K562 (cell line): ENCODE measurements around the gene ZFPM1. TPM values are rescaled to one million over a fixed set of nuclear protein-coding genes. Genes with fewer than 3 reads are reported as not detected.

ENCODE experiments used
- FOXK1 ChIP-seq: sonication (generic); formaldehyde crosslinking; IDR thresholded peaks from 2 replicates; pipeline ENCODE4 v1.8.0; 2022; ENCODE audit warnings: missing genetic modification reagents, mild to moderate bottlenecking, borderline replicate concordance
- HMG20B ChIP-seq: fragments of 250-450 bp; sonication (Bioruptor Pico); IDR thresholded peaks from 2 replicates; pipeline ENCODE4 v1.5.0; 2021; ENCODE audit warnings: mild to moderate bottlenecking
- HMGXB4 ChIP-seq: sonication (generic); formaldehyde crosslinking; IDR thresholded peaks from 2 replicates; pipeline ENCODE4 v1.8.1; 2023; ENCODE audit warnings: mild to moderate bottlenecking, missing genetic modification reagents
- JUN ChIP-seq, 2 experiments: sonication (generic) in 1 of 2; formaldehyde crosslinking in 1 of 2; IDR thresholded peaks; 2 replicates each; pipeline versions ENCODE4 v1.6.1 to v1.8.0; 2012 to 2022; ENCODE audit warnings: borderline replicate concordance in 2 of 2, mild to moderate bottlenecking in 2 of 2, improper control_type of control experiment in 1 of 2, low read depth in 1 of 2, low read length in 1 of 2, missing genetic modification reagents in 1 of 2
- LCOR ChIP-seq: sonication (generic); formaldehyde crosslinking; IDR thresholded peaks from 2 replicates; pipeline ENCODE4 v1.8.0; 2022; ENCODE audit warnings: mild to moderate bottlenecking, missing genetic modification reagents
- POLR2A ChIP-seq: fragments of 450-650 bp; conservative IDR thresholded peaks from 2 replicates; pipeline ENCODE4 v1.6.1; 2016
- POLR2B ChIP-seq: fragments of 450-650 bp; IDR thresholded peaks from 2 replicates; pipeline ENCODE4 v1.6.1; 2018; ENCODE audit warnings: low read depth; ENCODE audit not compliant: partially characterized antibody
- POLR2G ChIP-seq: fragments of 200-400 bp; formaldehyde crosslinking; IDR thresholded peaks from 2 replicates; pipeline ENCODE4 v1.6.1; 2017; ENCODE audit warnings: low read depth, mild to moderate bottlenecking, antibody characterized with exemption, low read length, moderate library complexity
- PPARD ChIP-seq: fragments of 250-450 bp; sonication (Bioruptor Pico); IDR thresholded peaks from 2 replicates; pipeline ENCODE4 v1.8.0; 2022; ENCODE audit warnings: inconsistent platforms, mild to moderate bottlenecking, moderate library complexity
- RBM22 ChIP-seq: fragments of 200-400 bp; formaldehyde crosslinking; IDR thresholded peaks from 2 replicates; pipeline ENCODE4 v1.6.1; 2018; ENCODE audit warnings: low read length, low read depth; ENCODE audit not compliant: poor library complexity, severe bottlenecking
- RNF219 ChIP-seq: fragments of 250-450 bp; sonication (Bioruptor Pico); IDR thresholded peaks from 2 replicates; pipeline ENCODE4 v1.5.0; 2022; ENCODE audit warnings: mild to moderate bottlenecking
- TFE3 ChIP-seq: fragments of 450-650 bp; formaldehyde crosslinking; IDR thresholded peaks from 2 replicates; pipeline ENCODE4 v1.4.0; 2020; ENCODE audit warnings: mild to moderate bottlenecking, mixed read lengths
- ZBTB1 ChIP-seq: sonication (generic); formaldehyde crosslinking; IDR thresholded peaks from 2 replicates; pipeline ENCODE4 v1.8.1; 2023; ENCODE audit warnings: missing genetic modification reagents, low read depth, mild to moderate bottlenecking, borderline replicate concordance
- ZKSCAN8 ChIP-seq: fragments of 200-800 bp; sonication (Bioruptor generic); IDR thresholded peaks from 2 replicates; pipeline ENCODE4 v1.6.1; 2016; ENCODE audit warnings: missing genetic modification characterization, missing compliant biosample characterization
- ZNF121 ChIP-seq: sonication (generic); formaldehyde crosslinking; conservative IDR thresholded peaks from 2 replicates; pipeline ENCODE4 v1.8.0; 2022; ENCODE audit warnings: missing genetic modification reagents
- ZNF124 ChIP-seq: sonication (generic); formaldehyde crosslinking; IDR thresholded peaks from 2 replicates; pipeline ENCODE4 v1.8.1; 2022; ENCODE audit warnings: missing genetic modification reagents
- ZNF217 ChIP-seq: sonication (generic); formaldehyde crosslinking; IDR thresholded peaks from 2 replicates; pipeline ENCODE4 v1.8.0; 2022; ENCODE audit warnings: mild to moderate bottlenecking, missing genetic modification reagents
- polyA plus RNA-seq, 8 experiments: library from polyadenylated mRNA; depleted of rRNA in 4 of 8; stranded (reverse) in 5 of 8; unstranded in 3 of 8; fragments of >200 nt; fragmentation: Nextera tagmentation in 2 of 8; fragmentation: Illumina TruSeq in 1 of 8; extraction: Ambion mirVana in 2 of 8; extraction: Trizol in 1 of 8; gene quantifications; 2 replicates each; pipeline versions ENCODE4 v1.2.1 to v1.2.3, GENCODE V29; 2011 to 2014; ENCODE audit warnings: inconsistent platforms in 1 of 8, missing spikeins in 1 of 8
- total RNA-seq, 7 experiments: library from RNA; depleted of rRNA in 6 of 7; stranded (reverse); fragments of >200 nt in 6 of 7; fragmentation: Illumina TruSeq in 2 of 7; extraction: Trizol in 2 of 7; gene quantifications; 2 replicates each; pipeline versions ENCODE4 v1.2.1 to v1.2.3, GENCODE V29; 2011 to 2021; ENCODE audit warnings: low replicate concordance in 1 of 7
- TF ChIP-seq, protein P1 (sequence below): sonication (generic); formaldehyde crosslinking; IDR thresholded peaks from 2 replicates; pipeline ENCODE4 v1.8.0; 2023; ENCODE audit warnings: mild to moderate bottlenecking, missing genetic modification reagents

Gene ZFPM1
- total and polyA plus RNA-seq, 9 of the 15 experiments (the other 6 are each of a cell fraction or from before 2014, with no cell fraction given): 0.03 to 35.9 (median 1.4) TPM

GRCh38 chr16:88531931-88532433 is 78.9 kb downstream of the ZFPM1 start (continued):
- TF ChIP-seq POLR2G (peak; percentile 64), FOXK1 (CRISPR knock-in tag) (no peak), ZKSCAN8 (CRISPR knock-in tag) (no peak), ZNF217 (CRISPR knock-in tag) (no peak), ZNF124 (0 out of 2 replicates have a peak, but pooled peaks have one; percentile 6), TFE3 (no peak), HMGXB4 (CRISPR knock-in tag) (no peak), RNF219 (CRISPR knock-in tag) (no peak), ZNF121 (CRISPR knock-in tag) (no peak), LCOR (CRISPR knock-in tag) (no peak), RBM22 (peak; percentile 13), POLR2B (no peak), HMG20B (CRISPR knock-in tag) (no peak), ZBTB1 (CRISPR knock-in tag) (no peak), PPARD (CRISPR knock-in tag) (no peak), POLR2A (peak; percentile 35; the same call in 1 of the 2 replicates), JUN (IDR thresholded peaks at IDR 0.05; ENCODE audit: borderline replicate concordance, low read depth, low read length) (no peak), JUN (CRISPR knock-in tag; IDR thresholded peaks at IDR 0.05; ENCODE audit: borderline replicate concordance) (no peak)
- TF ChIP-seq, protein P1, sequence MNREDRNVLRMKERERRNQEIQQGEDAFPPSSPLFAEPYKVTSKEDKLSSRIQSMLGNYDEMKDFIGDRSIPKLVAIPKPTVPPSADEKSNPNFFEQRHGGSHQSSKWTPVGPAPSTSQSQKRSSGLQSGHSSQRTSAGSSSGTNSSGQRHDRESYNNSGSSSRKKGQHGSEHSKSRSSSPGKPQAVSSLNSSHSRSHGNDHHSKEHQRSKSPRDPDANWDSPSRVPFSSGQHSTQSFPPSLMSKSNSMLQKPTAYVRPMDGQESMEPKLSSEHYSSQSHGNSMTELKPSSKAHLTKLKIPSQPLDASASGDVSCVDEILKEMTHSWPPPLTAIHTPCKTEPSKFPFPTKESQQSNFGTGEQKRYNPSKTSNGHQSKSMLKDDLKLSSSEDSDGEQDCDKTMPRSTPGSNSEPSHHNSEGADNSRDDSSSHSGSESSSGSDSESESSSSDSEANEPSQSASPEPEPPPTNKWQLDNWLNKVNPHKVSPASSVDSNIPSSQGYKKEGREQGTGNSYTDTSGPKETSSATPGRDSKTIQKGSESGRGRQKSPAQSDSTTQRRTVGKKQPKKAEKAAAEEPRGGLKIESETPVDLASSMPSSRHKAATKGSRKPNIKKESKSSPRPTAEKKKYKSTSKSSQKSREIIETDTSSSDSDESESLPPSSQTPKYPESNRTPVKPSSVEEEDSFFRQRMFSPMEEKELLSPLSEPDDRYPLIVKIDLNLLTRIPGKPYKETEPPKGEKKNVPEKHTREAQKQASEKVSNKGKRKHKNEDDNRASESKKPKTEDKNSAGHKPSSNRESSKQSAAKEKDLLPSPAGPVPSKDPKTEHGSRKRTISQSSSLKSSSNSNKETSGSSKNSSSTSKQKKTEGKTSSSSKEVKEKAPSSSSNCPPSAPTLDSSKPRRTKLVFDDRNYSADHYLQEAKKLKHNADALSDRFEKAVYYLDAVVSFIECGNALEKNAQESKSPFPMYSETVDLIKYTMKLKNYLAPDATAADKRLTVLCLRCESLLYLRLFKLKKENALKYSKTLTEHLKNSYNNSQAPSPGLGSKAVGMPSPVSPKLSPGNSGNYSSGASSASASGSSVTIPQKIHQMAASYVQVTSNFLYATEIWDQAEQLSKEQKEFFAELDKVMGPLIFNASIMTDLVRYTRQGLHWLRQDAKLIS (CRISPR knock-in tag): no peak
